ENCODE data around the gene RYR2. TPM values are rescaled to one million over a fixed set of nuclear protein-coding genes. Genes with fewer than 3 reads are reported as not detected.
A peak's percentile ranks its signal among the peaks of the same experiment; 100 is the strongest.

Gene RYR2
- total and polyA plus RNA-seq, 2 donors, result 0.21 to 0.38 TPM

GRCh38 chr1:237792149-237792548, 750.2 kb downstream of the RYR2 start:
- no peaks in the 10 kb centered on the region for H3K36me3 ChIP-seq (ENCODE audit: control insufficient read depth in 2 of 2, insufficient read depth in 2 of 2, low read length in 1 of 2)
- H3K4me3 ChIP-seq (ENCODE audit: low read length in 2 of 2), result no peak overlapping the region
- H3K27ac ChIP-seq (ENCODE audit: low read depth in 1 of 2, low read length in 1 of 2), result no peak overlapping the region
- no peak for DNase-seq (ENCODE audit: low read depth in 6 of 9, low spot score in 9 of 9)
- no peaks in the 10 kb centered on the region for H3K27me3 ChIP-seq (ENCODE audit: control insufficient read depth in 2 of 2, insufficient read depth in 1 of 2, low read length in 1 of 2)
- 73% methylated on average over 7 of the region's 7 CpGs for WGBS
- H3K9me3 ChIP-seq (ENCODE audit: control insufficient read depth in 2 of 2, insufficient read depth in 1 of 2, low read length in 1 of 2), result no peaks in the 10 kb centered on the region
- no peaks in the 10 kb centered on the region for H3K4me1 ChIP-seq (ENCODE audit: control insufficient read depth in 2 of 2, insufficient read depth in 2 of 2, low read length in 2 of 2)

- no peaks in the 10 kb centered on the region for H3K36me3 ChIP-seq (ENCODE audit: control insufficient read depth in 2 of 2, insufficient read depth in 2 of 2, low read length in 1 of 2)
- no peak overlapping the region for H3K4me3 ChIP-seq (ENCODE audit: low read length in 2 of 2)
- 90% methylated on average over 1 of the region's 1 CpG for WGBS
- no peaks in the 10 kb centered on the region for H3K4me1 ChIP-seq (ENCODE audit: control insufficient read depth in 2 of 2, insufficient read depth in 2 of 2, low read length in 2 of 2)
- H3K27me3 ChIP-seq (ENCODE audit: control insufficient read depth in 2 of 2, insufficient read depth in 1 of 2, low read length in 1 of 2), result no peaks in the 10 kb centered on the region
- no peak overlapping the region for H3K27ac ChIP-seq (ENCODE audit: low read depth in 1 of 2, low read length in 1 of 2)
- H3K9me3 ChIP-seq (ENCODE audit: control insufficient read depth in 2 of 2, insufficient read depth in 1 of 2, low read length in 1 of 2), result no peaks in the 10 kb centered on the region
- no peak for DNase-seq (ENCODE audit: low read depth in 6 of 9, low spot score in 9 of 9)
These were observed 750.7 kb downstream of the RYR2 start for GRCh38 chr1:237792726-237793125.

- 51% methylated on average over 3 of the region's 3 CpGs for WGBS
- no peaks in the 10 kb centered on the region for H3K9me3 ChIP-seq (ENCODE audit: control insufficient read depth in 2 of 2, insufficient read depth in 1 of 2, low read length in 1 of 2)
- H3K36me3 ChIP-seq (ENCODE audit: control insufficient read depth in 2 of 2, insufficient read depth in 2 of 2, low read length in 1 of 2), result no peaks in the 10 kb centered on the region
- H3K4me3 ChIP-seq (ENCODE audit: low read length in 2 of 2), result no peak overlapping the region
- no peaks in the 10 kb centered on the region for H3K4me1 ChIP-seq (ENCODE audit: control insufficient read depth in 2 of 2, insufficient read depth in 2 of 2, low read length in 2 of 2)
- DNase-seq (ENCODE audit: low read depth in 6 of 9, low spot score in 9 of 9), result no peak
- H3K27ac ChIP-seq (ENCODE audit: low read depth in 1 of 2, low read length in 1 of 2), result no peak overlapping the region
- no peaks in the 10 kb centered on the region for H3K27me3 ChIP-seq (ENCODE audit: control insufficient read depth in 2 of 2, insufficient read depth in 1 of 2, low read length in 1 of 2)
These were observed 752.1 kb downstream of the RYR2 start for GRCh38 chr1:237794071-237794470.

- Histone ChIP-seq H3K4me3 (ENCODE audit: low read length in 2 of 2) (no peak overlapping the region), H3K4me1 (ENCODE audit: control insufficient read depth in 2 of 2, insufficient read depth in 2 of 2, low read length in 2 of 2) (no peaks in the 10 kb centered on the region), H3K36me3 (ENCODE audit: control insufficient read depth in 2 of 2, insufficient read depth in 2 of 2, low read length in 1 of 2) (no peaks in the 10 kb centered on the region), H3K27ac (ENCODE audit: low read depth in 1 of 2, low read length in 1 of 2) (no peak overlapping the region), H3K9me3 (ENCODE audit: control insufficient read depth in 2 of 2, insufficient read depth in 1 of 2, low read length in 1 of 2) (no peaks in the 10 kb centered on the region), H3K27me3 (ENCODE audit: control insufficient read depth in 2 of 2, insufficient read depth in 1 of 2, low read length in 1 of 2) (no peaks in the 10 kb centered on the region)
- WGBS, result 86% methylated on average over 13 of the region's 13 CpGs
- DNase-seq (ENCODE audit: low read depth in 6 of 9, low spot score in 9 of 9), result no peak
These were observed 753.6 kb downstream of the RYR2 start for GRCh38 chr1:237795558-237795957.

GRCh38 chr1:237799762-237800474, 757.9 kb downstream of the RYR2 start:
- Histone ChIP-seq H3K4me3 (ENCODE audit: low read length in 2 of 2) (no peak overlapping the region), H3K36me3 (ENCODE audit: control insufficient read depth in 2 of 2, insufficient read depth in 2 of 2, low read length in 1 of 2) (no peaks in the 10 kb centered on the region), H3K27me3 (ENCODE audit: control insufficient read depth in 2 of 2, insufficient read depth in 1 of 2, low read length in 1 of 2) (no peaks in the 10 kb centered on the region), H3K4me1 (ENCODE audit: control insufficient read depth in 2 of 2, insufficient read depth in 2 of 2, low read length in 2 of 2) (no peaks in the 10 kb centered on the region), H3K9me3 (ENCODE audit: control insufficient read depth in 2 of 2, insufficient read depth in 1 of 2, low read length in 1 of 2) (no peaks in the 10 kb centered on the region), H3K27ac (ENCODE audit: low read depth in 1 of 2, low read length in 1 of 2) (no peak overlapping the region)
- DNase-seq (ENCODE audit: low read depth in 6 of 9, low spot score in 9 of 9), result peak in 3 of 9 donors; percentile 4 to 35 (median 27)
- 88% methylated on average over 5 of the region's 5 CpGs for WGBS

- H3K27ac ChIP-seq (ENCODE audit: low read depth in 1 of 2, low read length in 1 of 2), result no peak overlapping the region
- H3K4me3 ChIP-seq (ENCODE audit: low read length in 2 of 2), result no peak overlapping the region
- no peaks in the 10 kb centered on the region for H3K9me3 ChIP-seq (ENCODE audit: control insufficient read depth in 2 of 2, insufficient read depth in 1 of 2, low read length in 1 of 2)
- no peak for DNase-seq (ENCODE audit: low read depth in 6 of 9, low spot score in 9 of 9)
- WGBS, result 92% methylated on average over 3 of the region's 3 CpGs
- H3K4me1 ChIP-seq (ENCODE audit: control insufficient read depth in 2 of 2, insufficient read depth in 2 of 2, low read length in 2 of 2), result no peaks in the 10 kb centered on the region
- no peaks in the 10 kb centered on the region for H3K36me3 ChIP-seq (ENCODE audit: control insufficient read depth in 2 of 2, insufficient read depth in 2 of 2, low read length in 1 of 2)
- no peaks in the 10 kb centered on the region for H3K27me3 ChIP-seq (ENCODE audit: control insufficient read depth in 2 of 2, insufficient read depth in 1 of 2, low read length in 1 of 2)
These were observed 762.5 kb downstream of the RYR2 start for GRCh38 chr1:237804516-237804915.

GRCh38 chr1:237809099-237809498, 767.1 kb downstream of the RYR2 start:
- WGBS, result 74% methylated on average over 2 of the region's 2 CpGs
- Histone ChIP-seq H3K4me3 (ENCODE audit: low read length in 2 of 2) (no peak overlapping the region), H3K27me3 (ENCODE audit: control insufficient read depth in 2 of 2, insufficient read depth in 1 of 2, low read length in 1 of 2) (no peaks in the 10 kb centered on the region), H3K27ac (ENCODE audit: low read depth in 1 of 2, low read length in 1 of 2) (no peak overlapping the region), H3K9me3 (ENCODE audit: control insufficient read depth in 2 of 2, insufficient read depth in 1 of 2, low read length in 1 of 2) (no peaks in the 10 kb centered on the region), H3K4me1 (ENCODE audit: control insufficient read depth in 2 of 2, insufficient read depth in 2 of 2, low read length in 2 of 2) (no peaks in the 10 kb centered on the region), H3K36me3 (ENCODE audit: control insufficient read depth in 2 of 2, insufficient read depth in 2 of 2, low read length in 1 of 2) (no peaks in the 10 kb centered on the region)
- DNase-seq (ENCODE audit: low read depth in 6 of 9, low spot score in 9 of 9), result no peak

- DNase-seq (ENCODE audit: low read depth in 6 of 9, low spot score in 9 of 9), result peak in 1 of 9 donors; percentile 10
- Histone ChIP-seq H3K4me3 (ENCODE audit: low read length in 2 of 2) (no peak overlapping the region), H3K9me3 (ENCODE audit: control insufficient read depth in 2 of 2, insufficient read depth in 1 of 2, low read length in 1 of 2) (no peaks in the 10 kb centered on the region), H3K36me3 (ENCODE audit: control insufficient read depth in 2 of 2, insufficient read depth in 2 of 2, low read length in 1 of 2) (no peaks in the 10 kb centered on the region), H3K4me1 (ENCODE audit: control insufficient read depth in 2 of 2, insufficient read depth in 2 of 2, low read length in 2 of 2) (no peaks in the 10 kb centered on the region), H3K27ac (ENCODE audit: low read depth in 1 of 2, low read length in 1 of 2) (no peak overlapping the region), H3K27me3 (ENCODE audit: control insufficient read depth in 2 of 2, insufficient read depth in 1 of 2, low read length in 1 of 2) (no peaks in the 10 kb centered on the region)
- 23% methylated on average over 5 of the region's 5 CpGs for WGBS
These were observed 769.6 kb downstream of the RYR2 start for GRCh38 chr1:237811633-237812032.

- H3K9me3 ChIP-seq (ENCODE audit: control insufficient read depth in 2 of 2, insufficient read depth in 1 of 2, low read length in 1 of 2), result no peaks in the 10 kb centered on the region
- no peaks in the 10 kb centered on the region for H3K36me3 ChIP-seq (ENCODE audit: control insufficient read depth in 2 of 2, insufficient read depth in 2 of 2, low read length in 1 of 2)
- H3K4me3 ChIP-seq (ENCODE audit: low read length in 2 of 2), result no peak overlapping the region
- DNase-seq (ENCODE audit: low read depth in 6 of 9, low spot score in 9 of 9), result no peak
- no peaks in the 10 kb centered on the region for H3K4me1 ChIP-seq (ENCODE audit: control insufficient read depth in 2 of 2, insufficient read depth in 2 of 2, low read length in 2 of 2)
- 91% methylated on average over 2 of the region's 2 CpGs for WGBS
- H3K27ac ChIP-seq (ENCODE audit: low read depth in 1 of 2, low read length in 1 of 2), result no peak overlapping the region
- no peaks in the 10 kb centered on the region for H3K27me3 ChIP-seq (ENCODE audit: control insufficient read depth in 2 of 2, insufficient read depth in 1 of 2, low read length in 1 of 2)
These were observed 770.1 kb downstream of the RYR2 start for GRCh38 chr1:237812061-237812460.
